B cell (primary cell): ENCODE data around the gene RBM6. TPM values are rescaled to one million over a fixed set of nuclear protein-coding genes. Genes with fewer than 3 reads are reported as not detected.

Experiments
- ATAC-seq: fragments of 200-7000 bp; cut with Tn5 transposase; one replicate; pipeline ENCODE4 v1.10.0; 2021; ENCODE audit warnings: low read depth, mild to moderate bottlenecking, moderate number of reproducible peaks, moderate library complexity
- CTCF ChIA-PET: fragments of 350-600 bp; sonication (Branson Sonifier 250); formaldehyde crosslinking; loops from one replicate; lab custom pipeline; 2021; ENCODE audit warnings: antibody characterized with exemption, inconsistent platforms; lab: Charles Lee
- POLR2A ChIA-PET: fragments of 350-600 bp; sonication (Branson Sonifier 250); formaldehyde crosslinking; loops from one replicate; lab custom pipeline; 2021; ENCODE audit warnings: antibody characterized with exemption; lab: Charles Lee
- DNase-seq: peaks from one replicate; pipeline ENCODE4 v3.0.0; 2013
- H2AFZ ChIP-seq: 2 replicates; pipeline ENCODE4 v1.6.1; 2012; ENCODE audit warnings: mild to moderate bottlenecking, low read depth, low read length; ENCODE audit not compliant: insufficient read depth, poor library complexity, severe bottlenecking
- H3K27ac ChIP-seq, 2 donors: 1 replicate in 1 of 2; 2 replicates in 1 of 2; pipeline ENCODE4 v1.5.1; 2012 to 2013; ENCODE audit warnings: low read length in 2 of 2, mild to moderate bottlenecking in 2 of 2, moderate library complexity in 1 of 2
- H3K27me3 ChIP-seq, 4 experiments: fragments of 200-600 bp in 1 of 4; sonication (generic) in 1 of 4; replicated peaks in 1 of 4; 1 replicate in 2 of 4; 2 replicates in 2 of 4; pipeline versions ENCODE4 v1.6.1 to v1.7.0; 2013 to 2016; ENCODE audit warnings: low read length in 3 of 4, mild to moderate bottlenecking in 2 of 4, mixed read lengths in 1 of 4, moderate library complexity in 1 of 4; ENCODE audit not compliant: insufficient read depth in 4 of 4, control insufficient read depth in 3 of 4; ENCODE audit errors: control extremely low read depth in 1 of 4
- H3K36me3 ChIP-seq, 2 experiments: replicated peaks in 1 of 2; 1 replicate in 1 of 2; 2 replicates in 1 of 2; pipeline versions ENCODE4 v1.6.1 to v1.7.1; 2013; ENCODE audit warnings: low read length in 1 of 2; ENCODE audit not compliant: insufficient read depth in 2 of 2, control insufficient read depth in 1 of 2; ENCODE audit errors: control extremely low read depth in 1 of 2, extremely low read depth in 1 of 2
- H3K4me1 ChIP-seq, 2 donors: fragments of 200-600 bp in 1 of 2; sonication (generic) in 1 of 2; 1 replicate in 1 of 2; 2 replicates in 1 of 2; pipeline versions ENCODE4 v1.5.1 to v1.6.1; 2013 to 2017; ENCODE audit warnings: low read length in 2 of 2; ENCODE audit not compliant: control insufficient read depth in 2 of 2, insufficient read depth in 2 of 2
- H3K4me2 ChIP-seq: replicated peaks from 2 replicates; pipeline ENCODE3; 2012; ENCODE audit warnings: mild to moderate bottlenecking, low read depth, low read length; ENCODE audit not compliant: poor library complexity, severe bottlenecking
- H3K4me3 ChIP-seq, 5 experiments: fragments of 200-600 bp in 1 of 5; sonication (generic) in 1 of 5; 1 replicate in 3 of 5; 2 replicates in 2 of 5; pipeline versions ENCODE4 v1.5.1 to v1.7.0; 2011 to 2016; ENCODE audit warnings: low read length in 4 of 5, mild to moderate bottlenecking in 4 of 5, low read depth in 2 of 5, control low read depth in 1 of 5, moderate library complexity in 1 of 5; ENCODE audit not compliant: insufficient read depth in 1 of 5; ENCODE audit errors: control extremely low read depth in 1 of 5, extremely low read depth in 1 of 5
- H3K79me2 ChIP-seq: fragments of 200-600 bp; sonication (generic); one replicate; pipeline ENCODE4 v1.6.0; 2016; ENCODE audit warnings: low read length; ENCODE audit not compliant: control insufficient read depth, insufficient read depth
- H3K9ac ChIP-seq: fragments of 200-600 bp; sonication (generic); 2 replicates; pipeline ENCODE4 v1.6.1; 2017; ENCODE audit warnings: mild to moderate bottlenecking, low read length, moderate library complexity
- H3K9me3 ChIP-seq, 3 donors: one replicate each; pipeline versions ENCODE4 v1.6.1 to v1.7.1; 2013; ENCODE audit warnings: low read length in 2 of 3; ENCODE audit not compliant: control insufficient read depth in 2 of 3, insufficient read depth in 1 of 3; ENCODE audit errors: control extremely low read depth in 1 of 3
- H4K20me1 ChIP-seq: 2 replicates; pipeline ENCODE4 v1.6.0; 2012; ENCODE audit warnings: mild to moderate bottlenecking, low read length; ENCODE audit not compliant: insufficient read depth, control insufficient read depth, poor library complexity, severe bottlenecking
- H3K27ac Mint-ChIP-seq: one replicate; pipeline ENCODE4 v1.8.0; 2021; ENCODE audit warnings: mixed read lengths
- H3K27me3 Mint-ChIP-seq: one replicate; pipeline ENCODE4 v1.8.0; 2021; ENCODE audit warnings: mixed read lengths
- H3K4me1 Mint-ChIP-seq: one replicate; pipeline ENCODE4 v1.8.0; 2021; ENCODE audit warnings: mixed read lengths
- H3K4me3 Mint-ChIP-seq: one replicate; pipeline ENCODE4 v1.8.0; 2021; ENCODE audit warnings: mixed read lengths
- H3K9me3 Mint-ChIP-seq: one replicate; pipeline ENCODE4 v1.8.0; 2022; ENCODE audit warnings: mixed read lengths; ENCODE audit not compliant: insufficient read depth
- CTCF ChIP-seq: fragments of 200-600 bp; IDR thresholded peaks from one replicate; pipeline ENCODE4 v1.8.0; 2022; ENCODE audit warnings: antibody characterized with exemption, mild to moderate bottlenecking
- EZH2 ChIP-seq: IDR thresholded peaks from 2 replicates; pipeline ENCODE4 v1.6.1; 2012; ENCODE audit warnings: borderline replicate concordance, low read depth, mild to moderate bottlenecking, moderate library complexity, low read length; ENCODE audit not compliant: insufficient read depth, poor library complexity, severe bottlenecking
- WGBS: methylation state at CpG from one replicate; pipeline ENCODE4 v1.1.5; 2013; ENCODE audit warnings: missing lambda C conversion rate; ENCODE audit not compliant: insufficient coverage; 5-methylcytosine and 5-hydroxymethylcytosine counted together
- intact Hi-C: fragments of 100-400 bp; cut with micrococcal nuclease; formaldehyde crosslinking; loops from one replicate; pipeline ENCODE4 v1.10.0; 2022
- polyA plus RNA-seq: library from polyadenylated mRNA; depleted of rRNA; stranded (reverse); fragments of >200 nt; gene quantifications from 2 replicates; pipeline ENCODE4 v1.2.3, GENCODE V29; 2012
- total RNA-seq, 2 donors: library from RNA; stranded (reverse); fragments of 120-200 nt in 1 of 2; gene quantifications; 1 replicate in 1 of 2; 2 replicates in 1 of 2; pipeline versions ENCODE4 v1.2.3 to v1.2.4, GENCODE V29; 2013 to 2022

The RBM6 gene
- total and polyA plus RNA-seq, 2 donors (not counting 1 experiment from before 2014, with no cell fraction given), result 223 to 285 TPM

- ATAC-seq, result no peak
- no peak overlapping the region for H3K4me2 ChIP-seq
- no peak overlapping the region for H2AFZ ChIP-seq
- Mint-ChIP-seq H3K4me3 (no peak overlapping the region), H3K27ac (no peak overlapping the region), H3K4me1 (no peaks in the 10 kb centered on the region), H3K9me3 (no peaks in the 10 kb centered on the region), H3K27me3 (no peaks in the 10 kb centered on the region)
- H3K27ac ChIP-seq, result no peak overlapping the region
- intact Hi-C loops, result no loop called here
- H3K27me3 ChIP-seq, result no peaks in the 10 kb centered on the region
- no peak overlapping the region for H3K9ac ChIP-seq
- WGBS, result 90% methylated on average over 8 of the region's 9 CpGs
- CTCF ChIA-PET, result interaction anchor here (0.5 kb wide), 1 partner anchor 58 kb away, joined by 3 read pairs; no protein-coding TSS in a partner anchor
- no peaks in the 10 kb centered on the region for H3K36me3 ChIP-seq
- TF ChIP-seq CTCF (no peak), EZH2 (no peak)
- H3K4me1 ChIP-seq, result no peaks in the 10 kb centered on the region
- no peak overlapping the region for H3K4me3 ChIP-seq
- no peaks in the 10 kb centered on the region for H3K9me3 ChIP-seq
- H3K79me2 ChIP-seq, result no peaks in the 10 kb centered on the region
- H4K20me1 ChIP-seq, result no peaks in the 10 kb centered on the region
- no peak for DNase-seq
- POLR2A ChIA-PET, result interaction anchor here (0.6 kb wide), 1 partner anchor 349 kb away, joined by 4 read pairs; no protein-coding TSS in a partner anchor
Measured at GRCh38 chr3:49895791-49896190, 44.2 kb upstream of the RBM6 start.

GRCh38 chr3:49896345-49896744, 43.6 kb upstream of the RBM6 start:
- no peak overlapping the region for H3K4me3 ChIP-seq
- Mint-ChIP-seq H3K27ac (no peak overlapping the region), H3K27me3 (no peaks in the 10 kb centered on the region), H3K9me3 (no peaks in the 10 kb centered on the region), H3K4me1 (no peaks in the 10 kb centered on the region), H3K4me3 (no peak overlapping the region)
- no peaks in the 10 kb centered on the region for H3K4me1 ChIP-seq
- H3K9ac ChIP-seq, result no peak overlapping the region
- H3K27ac ChIP-seq, result no peak overlapping the region
- no peaks in the 10 kb centered on the region for H4K20me1 ChIP-seq
- H3K9me3 ChIP-seq, result no peaks in the 10 kb centered on the region
- POLR2A ChIA-PET, result interaction anchor here (0.6 kb wide), 1 partner anchor 350 kb away, joined by 4 read pairs; no protein-coding TSS in a partner anchor
- H3K4me2 ChIP-seq, result no peak overlapping the region
- H2AFZ ChIP-seq, result no peak overlapping the region
- no peaks in the 10 kb centered on the region for H3K79me2 ChIP-seq
- TF ChIP-seq CTCF (no peak), EZH2 (no peak)
- CTCF ChIA-PET, result no interaction called here
- DNase-seq (no peak), ATAC-seq (no peak)
- no peaks in the 10 kb centered on the region for H3K27me3 ChIP-seq
- intact Hi-C loops, result no loop called here
- WGBS, result 95% methylated on average over 4 of the region's 5 CpGs
- H3K36me3 ChIP-seq, result no peaks in the 10 kb centered on the region
